Pericardium fibroblast (primary cell): ENCODE results near the gene DCUN1D3. TPM values are rescaled to one million over a fixed set of nuclear protein-coding genes. Genes with fewer than 3 reads are reported as not detected.

Experiments
- total RNA-seq: library from RNA; depleted of rRNA; stranded (reverse); fragments of >200 nt; gene quantifications from 2 replicates; pipeline ENCODE4 v1.2.3, GENCODE V29; 2015

DCUN1D3 gene, protein sequence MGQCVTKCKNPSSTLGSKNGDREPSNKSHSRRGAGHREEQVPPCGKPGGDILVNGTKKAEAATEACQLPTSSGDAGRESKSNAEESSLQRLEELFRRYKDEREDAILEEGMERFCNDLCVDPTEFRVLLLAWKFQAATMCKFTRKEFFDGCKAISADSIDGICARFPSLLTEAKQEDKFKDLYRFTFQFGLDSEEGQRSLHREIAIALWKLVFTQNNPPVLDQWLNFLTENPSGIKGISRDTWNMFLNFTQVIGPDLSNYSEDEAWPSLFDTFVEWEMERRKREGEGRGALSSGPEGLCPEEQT
- total RNA-seq, result 32.0 and 36.7 TPM in 2 replicates

DNA sequence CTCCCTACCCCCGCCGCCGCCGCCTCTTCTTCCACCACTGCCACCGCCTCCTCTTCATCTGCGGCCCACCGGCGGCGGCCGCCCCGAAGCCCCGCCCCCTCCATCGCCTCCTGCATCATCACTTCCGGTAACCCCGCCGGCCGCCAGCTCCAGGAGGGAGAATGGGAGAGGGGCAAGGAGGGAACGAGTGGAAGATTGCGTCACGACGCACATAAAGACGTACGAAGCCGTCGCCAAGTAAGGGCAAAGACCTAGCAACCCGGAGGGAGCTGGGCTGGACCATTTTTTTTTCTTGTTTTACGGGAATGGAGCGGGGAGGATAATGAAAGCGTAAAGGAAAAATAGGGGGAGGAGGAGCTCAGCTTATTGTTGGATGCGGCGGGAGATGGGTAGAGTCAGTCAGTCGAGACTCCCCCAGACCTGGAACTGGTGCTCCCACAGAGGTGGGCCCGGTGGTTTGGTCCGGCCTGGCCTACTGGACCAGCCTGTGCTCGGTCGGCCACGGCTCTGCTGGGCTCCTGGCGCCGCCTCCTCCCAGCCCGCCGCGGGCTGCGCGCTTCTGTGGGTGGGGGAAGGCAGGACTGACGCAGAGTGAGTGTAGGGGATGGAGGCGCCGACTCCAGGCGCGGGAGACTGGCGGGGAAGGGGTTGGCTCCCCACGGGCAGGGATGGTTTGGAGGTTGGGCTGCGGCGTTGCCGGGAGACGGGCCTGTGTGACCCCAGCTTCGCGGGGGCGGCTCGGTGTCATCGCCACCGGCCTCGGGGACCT lies at the start of gene DCUN1D3, which contains the start of gene LYRM1:
Gene DCUN1D3, minus strand, starts transcription at position 60 of the 769 bp plus-strand sequence. CDS start 37,820 bp downstream, outside the sequence.
Gene LYRM1, plus strand, starts transcription at position 473 of the 769 bp plus-strand sequence. CDS start 14,785 bp downstream, outside the sequence.

GRCh38 chr16:20806168-20807050 lies 93.7 kb downstream of the DCUN1D3 start, which contains the start of the genes ERI2 and REXO5:
Gene ERI2, minus strand, starts transcription at chr16:20806472. Its CDS starts 42 bp downstream, at chr16:20806430.
Gene REXO5, plus strand, starts transcription at chr16:20806527. Its CDS starts 427 bp downstream, at chr16:20806954.

Other genes starting within 250 kb of the DCUN1D3 start
- 2.2 TPM in 1 of 2 replicates, not detected in the other for gene ACSM1, start 202.7 kb downstream of the DCUN1D3 start, total RNA-seq
- 26.6 and 29.4 TPM in 2 replicates for gene THUMPD1, start 158.5 kb downstream of the DCUN1D3 start, total RNA-seq
- gene ACSM3, start 136.3 kb downstream of the DCUN1D3 start, total RNA-seq, result 2.6 and 3.2 TPM in 2 replicates
- 4.9 and 17.1 TPM in 2 replicates for gene ERI2, start 93.9 kb downstream of the DCUN1D3 start, total RNA-seq
- gene REXO5, start 93.8 kb downstream of the DCUN1D3 start, total RNA-seq, result 2.0 and 3.7 TPM in 2 replicates
- 28.0 and 70.5 TPM in 2 replicates for gene LYRM1, start 413 bp upstream of the DCUN1D3 start, total RNA-seq